ENCODE measurements around the gene ZNF816. TPM values are rescaled to one million over a fixed set of nuclear protein-coding genes. Genes with fewer than 3 reads are reported as not detected.
"Not testable (repeated sequence)": the region's sequence is repeated elsewhere in the genome, so short reads cannot be mapped to it uniquely, and the experiment has no call there.

ZNF816 gene
- total RNA-seq, 1 experiment from 2014 or later, result 16.5 TPM

GRCh38 chr19:52943884-52944643, 18.6 kb downstream of the ZNF816 start:
- H3K4me3 Mint-ChIP-seq (ENCODE audit: low read depth, unreplicated experiment), result peak overlapping the region; percentile 27
- H3K4me1 Mint-ChIP-seq (ENCODE audit: low read depth, unreplicated experiment), result peaks cover 26% of the 10 kb centered on the region
- H3K9me3 Mint-ChIP-seq (ENCODE audit: low read depth, unreplicated experiment), result no peaks in the 10 kb centered on the region
- no TSS peak for BruUV-seq (replicated peaks)
- no peaks in the 10 kb centered on the region for H3K27me3 Mint-ChIP-seq (ENCODE audit: unreplicated experiment)
- no peak for TF ChIP-seq CTCF (IDR thresholded peaks at IDR 0.05; ENCODE audit: unreplicated experiment)
- peaks cover 61% of the 10 kb centered on the region for H3K36me3 Mint-ChIP-seq (ENCODE audit: insufficient read depth, unreplicated experiment)
- DNase-seq, result no peak
- peak overlapping the region; percentile 90 for H3K27ac Mint-ChIP-seq (ENCODE audit: unreplicated experiment)
- CTCF ChIA-PET, result interaction anchor here (0.6 kb wide), 1 partner anchor 39 kb away, joined by 4 read pairs; no protein-coding TSS in a partner anchor
- intact Hi-C loops (cut with micrococcal nuclease; ENCODE audit: unreplicated experiment), result loop anchor here (2.0 to 10.0 kb wide), 4 partner anchors 21 to 251 kb away; partner anchors contain the start of genes ZNF600, ZNF611, ZNF665 and ZNF888

GRCh38 chr19:52943134-52943883, 19.4 kb downstream of the ZNF816 start:
- Mint-ChIP-seq H3K27me3 (ENCODE audit: unreplicated experiment) (no peaks in the 10 kb centered on the region), H3K4me3 (ENCODE audit: low read depth, unreplicated experiment) (peak overlapping the region; percentile 76), H3K36me3 (ENCODE audit: insufficient read depth, unreplicated experiment) (peaks cover 68% of the 10 kb centered on the region), H3K9me3 (ENCODE audit: low read depth, unreplicated experiment) (no peaks in the 10 kb centered on the region), H3K27ac (ENCODE audit: unreplicated experiment) (peak overlapping the region; percentile 90), H3K4me1 (ENCODE audit: low read depth, unreplicated experiment) (peaks cover 34% of the 10 kb centered on the region)
- no TSS peak for BruUV-seq (replicated peaks)
- no peak for DNase-seq
- intact Hi-C loops (cut with micrococcal nuclease; ENCODE audit: unreplicated experiment), result loop anchor here (5.0 to 10.0 kb wide), 3 partner anchors 156 to 251 kb away; partner anchors contain the start of genes ZNF600, ZNF611 and ZNF665
- CTCF ChIA-PET, result interaction anchor here (0.6 kb wide), 1 partner anchor 40 kb away, joined by 4 read pairs; no protein-coding TSS in a partner anchor
- TF ChIP-seq CTCF (IDR thresholded peaks at IDR 0.05; ENCODE audit: unreplicated experiment), result no peak

GRCh38 chr19:52942386-52943133, 20.1 kb downstream of the ZNF816 start:
- no peaks in the 10 kb centered on the region for H3K27me3 Mint-ChIP-seq (ENCODE audit: unreplicated experiment)
- peaks cover 35% of the 10 kb centered on the region for H3K4me1 Mint-ChIP-seq (ENCODE audit: low read depth, unreplicated experiment)
- peak; percentile 98 for DNase-seq
- no peak for TF ChIP-seq CTCF (IDR thresholded peaks at IDR 0.05; ENCODE audit: unreplicated experiment)
- peaks cover 70% of the 10 kb centered on the region for H3K36me3 Mint-ChIP-seq (ENCODE audit: insufficient read depth, unreplicated experiment)
- BruUV-seq (replicated peaks), result TSS peak; percentile 91
- no peaks in the 10 kb centered on the region for H3K9me3 Mint-ChIP-seq (ENCODE audit: low read depth, unreplicated experiment)
- peak overlapping the region; percentile 76 for H3K4me3 Mint-ChIP-seq (ENCODE audit: low read depth, unreplicated experiment)
- CTCF ChIA-PET, result no interaction called here
- peak overlapping the region; percentile 54 for H3K27ac Mint-ChIP-seq (ENCODE audit: unreplicated experiment)
- intact Hi-C loops (cut with micrococcal nuclease; ENCODE audit: unreplicated experiment), result loop anchor here (5.0 to 10.0 kb wide), 3 partner anchors 155 to 252 kb away; partner anchors contain the start of genes ZNF600, ZNF611 and ZNF665

GRCh38 chr19:52941941-52942385, 20.7 kb downstream of the ZNF816 start:
- H3K4me3 Mint-ChIP-seq (ENCODE audit: low read depth, unreplicated experiment), result peak overlapping the region; percentile 76
- CTCF ChIA-PET, result no interaction called here
- peaks cover 64% of the 10 kb centered on the region for H3K36me3 Mint-ChIP-seq (ENCODE audit: insufficient read depth, unreplicated experiment)
- intact Hi-C loops (cut with micrococcal nuclease; ENCODE audit: unreplicated experiment), result loop anchor here (5.0 to 10.0 kb wide), 3 partner anchors 155 to 253 kb away; partner anchors contain the start of genes ZNF600, ZNF611 and ZNF665
- no peak for TF ChIP-seq CTCF (IDR thresholded peaks at IDR 0.05; ENCODE audit: unreplicated experiment)
- H3K27me3 Mint-ChIP-seq (ENCODE audit: unreplicated experiment), result no peaks in the 10 kb centered on the region
- DNase-seq, result peak; percentile 39
- H3K9me3 Mint-ChIP-seq (ENCODE audit: low read depth, unreplicated experiment), result no peaks in the 10 kb centered on the region
- TSS peak; percentile 85 for BruUV-seq (replicated peaks)
- H3K4me1 Mint-ChIP-seq (ENCODE audit: low read depth, unreplicated experiment), result peaks cover 39% of the 10 kb centered on the region
- H3K27ac Mint-ChIP-seq (ENCODE audit: unreplicated experiment), result peak overlapping the region; percentile 54

- peak overlapping the region; percentile 76 for H3K4me3 Mint-ChIP-seq (ENCODE audit: low read depth, unreplicated experiment)
- intact Hi-C loops (cut with micrococcal nuclease; ENCODE audit: unreplicated experiment), result loop anchor here (5.0 to 10.0 kb wide), 3 partner anchors 154 to 253 kb away; partner anchors contain the start of genes ZNF600, ZNF611 and ZNF665
- H3K27ac Mint-ChIP-seq (ENCODE audit: unreplicated experiment), result peak overlapping the region; percentile 54
- H3K9me3 Mint-ChIP-seq (ENCODE audit: low read depth, unreplicated experiment); BruUV-seq (replicated peaks); CTCF ChIA-PET; H3K27me3 Mint-ChIP-seq (ENCODE audit: unreplicated experiment); DNase-seq: not testable (repeated sequence)
- H3K36me3 Mint-ChIP-seq (ENCODE audit: insufficient read depth, unreplicated experiment), result peaks cover 64% of the 10 kb centered on the region
- H3K4me1 Mint-ChIP-seq (ENCODE audit: low read depth, unreplicated experiment), result peaks cover 44% of the 10 kb centered on the region
These were observed 21.2 kb downstream of the ZNF816 start for GRCh38 chr19:52941523-52941922.

Measured in Calu3 (cell line).